ENCODE measurements around the gene VIPR2.

The VIPR2 gene

DNA sequence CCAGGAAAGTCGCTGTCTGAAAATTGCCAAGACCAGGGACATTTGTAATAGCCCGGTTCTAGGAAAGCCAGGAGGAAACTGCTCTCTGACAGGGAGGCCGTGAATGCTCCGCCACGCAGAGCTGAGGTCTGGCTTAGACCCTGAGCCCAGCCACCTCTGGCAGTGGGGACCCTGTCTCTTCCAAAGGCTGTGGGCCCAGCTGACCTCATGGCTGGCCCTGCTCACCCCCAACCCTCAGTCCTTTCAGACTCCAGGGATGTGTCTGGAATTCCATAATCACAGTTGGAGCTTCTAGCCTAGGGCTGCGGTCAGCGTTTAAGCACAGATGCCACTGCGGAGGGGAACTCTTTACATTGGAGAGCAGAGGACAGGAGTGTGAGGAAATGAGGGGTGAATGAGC, 6.6 kb upstream of the VIPR2 start:
- FAIRE-seq (no peak), DNase-seq (ENCODE audit: insufficient read length, low spot score) (no peak)
- TF ChIP-seq POLR2A (IDR thresholded peaks at IDR 0.05; ENCODE audit: low read depth, low read length), result no peak

DNA sequence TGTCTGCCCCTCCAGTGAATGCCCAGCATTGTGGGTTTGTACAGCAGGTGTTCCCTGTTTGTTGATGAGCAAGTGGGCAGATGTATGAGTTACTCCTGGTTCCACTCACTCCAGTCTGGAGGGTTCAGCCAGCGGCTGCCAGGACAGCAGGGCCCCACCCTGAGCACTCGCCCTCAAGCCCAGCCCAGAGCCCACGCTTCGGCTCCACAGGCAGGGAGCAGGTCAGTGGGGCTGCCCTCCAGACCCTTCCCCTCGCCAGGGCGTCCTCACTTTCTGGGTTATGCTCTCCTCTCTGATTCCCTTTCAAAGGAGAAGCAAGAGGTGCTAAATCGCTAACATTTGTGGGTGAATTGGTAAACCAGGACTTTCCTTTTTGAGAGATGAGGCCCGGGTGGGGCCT, 4.8 kb upstream of the VIPR2 start:
- DNase-seq (ENCODE audit: insufficient read length, low spot score), result no peak
- TF ChIP-seq POLR2A (IDR thresholded peaks at IDR 0.05; ENCODE audit: low read depth, low read length), result no peak
- no peak for FAIRE-seq

DNA sequence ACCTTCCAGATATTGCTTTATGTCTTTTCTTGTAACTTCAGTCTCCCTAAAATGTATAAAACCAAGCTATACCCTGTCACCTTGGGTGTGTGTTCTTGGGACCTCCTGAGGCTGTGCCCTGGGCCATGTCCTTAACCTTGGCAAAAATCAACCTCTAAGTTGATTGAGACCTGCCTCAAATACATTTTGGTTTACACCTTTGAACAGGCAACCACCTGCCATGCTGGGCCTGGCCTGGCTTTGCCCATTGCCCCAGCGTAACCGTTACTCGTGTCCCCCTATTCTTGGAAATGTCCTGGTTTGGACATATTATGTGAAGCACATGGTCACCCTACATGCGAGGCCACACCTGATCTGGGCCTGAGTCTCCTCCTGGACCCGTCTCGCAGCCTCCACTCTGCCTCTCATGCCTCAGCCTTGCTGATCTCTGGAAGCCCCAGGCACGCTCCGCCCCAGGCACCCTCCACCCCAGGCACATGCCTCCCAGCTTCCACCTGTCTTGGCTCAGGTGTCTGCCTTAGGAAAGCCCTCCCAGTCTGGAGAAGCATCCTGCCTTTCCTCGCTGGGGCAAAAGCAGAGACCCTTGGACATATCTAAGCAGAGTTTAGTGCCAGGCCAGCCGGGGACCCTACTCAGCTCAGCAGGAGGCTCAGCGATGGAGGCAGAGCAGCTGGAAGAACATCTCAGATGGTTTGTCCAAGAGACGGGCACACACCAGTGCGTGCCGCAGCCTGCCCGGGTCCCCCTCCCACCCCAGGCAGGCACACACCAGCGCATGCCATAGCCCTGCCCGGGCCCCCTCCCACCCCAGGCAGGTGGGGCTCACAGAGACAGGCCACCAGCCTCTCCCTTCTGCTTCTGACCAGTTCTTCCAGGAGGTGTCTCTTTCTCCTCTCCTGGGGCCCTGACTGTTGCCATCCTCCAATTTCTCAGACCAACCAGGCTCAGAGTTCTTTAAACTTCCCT, 4.0 kb upstream of the VIPR2 start:
- FAIRE-seq (no peak), DNase-seq (ENCODE audit: insufficient read length, low spot score) (no peak)
- TF ChIP-seq POLR2A (IDR thresholded peaks at IDR 0.05; ENCODE audit: low read depth, low read length), result no peak

DNA sequence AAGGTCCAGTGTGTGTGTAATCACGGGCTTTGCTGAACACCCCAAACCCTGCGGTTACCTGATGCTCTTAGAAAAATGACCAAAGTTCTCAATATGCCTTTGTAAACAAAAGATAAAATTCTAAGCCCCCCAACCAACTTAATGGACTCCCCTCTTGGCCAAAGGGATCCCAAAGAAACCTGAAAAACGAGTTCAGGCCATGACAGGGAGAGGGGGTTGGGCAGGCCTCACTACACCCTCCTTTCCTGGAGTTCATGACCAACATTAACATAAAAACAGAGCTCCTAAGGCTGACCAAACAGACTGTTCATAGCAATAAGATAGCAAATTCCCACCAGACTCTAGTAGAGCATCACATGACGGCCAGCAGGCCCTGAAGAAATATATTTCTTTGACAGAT, 3.0 kb upstream of the VIPR2 start:
- no peak for TF ChIP-seq POLR2A (IDR thresholded peaks at IDR 0.05; ENCODE audit: low read depth, low read length)
- FAIRE-seq (no peak), DNase-seq (ENCODE audit: insufficient read length, low spot score) (no peak)

DNA sequence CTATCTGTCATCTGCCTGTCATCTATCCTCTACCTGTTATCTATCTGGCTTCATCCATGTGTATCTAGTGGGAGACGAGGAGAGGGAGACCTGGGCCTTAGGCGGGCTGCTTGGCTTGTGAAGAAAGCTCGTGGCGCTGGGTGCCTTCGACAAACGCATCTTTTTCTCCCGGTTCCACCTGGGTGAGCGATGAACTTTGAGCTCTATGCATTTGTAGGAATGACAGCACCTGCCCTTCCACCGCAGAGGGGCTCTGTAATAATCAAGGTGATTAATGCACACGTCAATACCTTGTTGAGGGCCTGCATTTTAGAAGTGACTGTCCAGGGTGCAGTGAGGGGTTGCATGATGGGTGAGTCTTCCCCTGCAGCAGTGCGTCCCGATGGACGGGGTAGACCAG, 2.6 kb upstream of the VIPR2 start:
- FAIRE-seq (no peak), DNase-seq (ENCODE audit: insufficient read length, low spot score) (no peak)
- TF ChIP-seq POLR2A (IDR thresholded peaks at IDR 0.05; ENCODE audit: low read depth, low read length), result no peak

DNA sequence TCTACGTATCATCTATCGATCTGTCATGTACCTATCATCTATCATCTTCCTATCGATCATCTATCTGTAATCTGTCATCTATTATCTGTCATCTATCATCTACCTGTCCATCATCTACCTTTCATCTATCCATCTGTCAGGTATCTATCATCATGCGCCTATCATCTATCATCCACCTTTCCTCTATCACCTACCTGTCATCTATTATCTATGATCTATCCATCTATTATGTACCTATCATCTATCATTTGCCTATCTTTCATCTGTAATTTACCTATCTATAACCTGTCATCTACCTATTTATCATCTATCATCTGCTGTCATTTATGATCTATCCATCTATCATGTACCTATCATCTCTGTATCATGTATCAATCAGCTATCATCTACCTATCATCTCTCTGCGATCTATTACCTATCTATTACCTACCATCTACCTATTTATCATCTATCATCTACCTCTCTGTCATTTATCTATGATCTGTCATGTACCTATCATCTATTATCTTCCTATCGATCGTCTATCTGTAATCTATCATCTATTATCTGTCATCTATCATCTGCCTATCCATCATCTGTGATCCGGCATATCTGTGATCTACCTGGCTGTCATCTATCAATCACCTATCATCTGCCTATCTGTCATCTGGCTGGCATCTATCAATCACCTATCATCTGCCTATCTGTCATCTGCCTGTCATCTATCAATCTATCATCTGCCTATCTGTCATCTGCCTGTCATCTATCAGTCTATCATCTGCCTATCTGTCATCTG, 1.6 kb upstream of the VIPR2 start:
- no peak for DNase-seq (ENCODE audit: insufficient read length, low spot score)
- no peak for TF ChIP-seq POLR2A (IDR thresholded peaks at IDR 0.05; ENCODE audit: low read depth, low read length)
- no peak for FAIRE-seq

DNA sequence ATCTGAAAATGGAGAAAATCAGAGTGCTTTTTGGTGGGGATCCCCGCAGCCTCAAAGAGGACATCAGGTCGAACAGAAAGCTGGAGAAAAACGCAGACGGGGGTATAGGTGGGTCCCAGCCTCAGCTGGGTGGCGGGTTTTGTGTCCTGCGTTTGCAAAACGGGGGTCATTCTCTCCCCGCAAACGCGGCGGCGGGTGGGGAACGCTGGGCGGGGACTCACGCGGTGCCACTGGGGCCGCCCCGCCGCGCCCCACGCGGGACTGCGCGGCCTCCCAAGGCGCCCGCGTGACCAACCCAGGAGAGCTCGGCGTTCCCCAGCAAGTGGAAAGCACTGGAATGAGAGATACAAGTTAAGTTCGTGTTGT, 806 bp upstream of the VIPR2 start:
- TF ChIP-seq POLR2A (IDR thresholded peaks at IDR 0.05; ENCODE audit: low read depth, low read length), result no peak
- FAIRE-seq, result no peak

DNA sequence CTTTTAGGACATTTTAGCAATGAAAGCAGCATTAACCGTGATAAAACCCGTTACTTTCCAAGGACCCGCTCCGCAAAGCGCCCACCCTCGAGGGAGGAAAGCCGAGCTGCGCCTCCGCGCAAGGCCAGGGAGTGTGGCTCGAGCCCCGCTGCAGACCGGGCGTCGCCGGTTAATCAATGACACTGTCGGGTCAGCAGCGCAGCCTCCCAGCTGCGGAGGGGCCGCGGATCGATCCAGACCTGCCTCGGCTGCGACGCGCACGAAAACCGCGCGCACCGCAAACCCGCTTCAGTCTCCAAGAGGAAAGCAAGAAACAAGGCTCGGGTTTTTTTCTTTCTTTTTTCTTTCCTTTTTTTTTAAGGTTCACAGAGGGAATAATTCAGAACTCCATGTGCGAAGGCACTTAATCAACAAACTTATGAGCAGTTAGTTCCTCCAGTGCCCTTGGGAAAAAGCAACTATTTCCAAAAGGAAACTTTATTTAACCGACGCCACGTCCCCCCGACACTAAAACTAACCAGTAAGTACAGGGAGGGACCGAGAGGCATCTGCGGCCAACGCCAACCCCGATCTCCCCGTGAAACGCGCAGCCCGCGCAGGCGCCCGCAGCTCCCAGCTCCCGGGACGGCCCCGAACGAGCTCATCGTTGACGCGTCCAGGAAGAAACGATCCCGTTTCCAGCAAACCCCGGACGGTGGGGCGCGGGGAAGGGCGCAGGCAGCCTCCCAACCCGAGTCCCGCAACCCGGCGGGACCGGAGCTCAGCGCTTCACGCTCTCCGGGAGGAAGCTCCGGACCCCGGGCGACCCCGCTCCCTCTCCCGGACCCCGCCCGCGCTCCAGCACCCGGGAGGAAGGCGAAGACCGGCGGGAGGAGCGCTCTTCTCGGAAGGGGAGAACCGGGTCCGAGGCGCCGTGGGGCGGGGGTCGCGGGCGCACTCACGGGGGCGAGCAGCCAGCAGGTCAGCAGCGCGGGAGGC, 598 bp downstream of the VIPR2 start:
- no peak for FAIRE-seq
- DNase-seq (ENCODE audit: insufficient read length, low spot score), result no peak
- no peak for TF ChIP-seq POLR2A (IDR thresholded peaks at IDR 0.05; ENCODE audit: low read depth, low read length)

More for the DNA sequence above, 806 bp upstream of the VIPR2 start:
- no peak for DNase-seq (ENCODE audit: insufficient read length, low spot score)

DNA sequence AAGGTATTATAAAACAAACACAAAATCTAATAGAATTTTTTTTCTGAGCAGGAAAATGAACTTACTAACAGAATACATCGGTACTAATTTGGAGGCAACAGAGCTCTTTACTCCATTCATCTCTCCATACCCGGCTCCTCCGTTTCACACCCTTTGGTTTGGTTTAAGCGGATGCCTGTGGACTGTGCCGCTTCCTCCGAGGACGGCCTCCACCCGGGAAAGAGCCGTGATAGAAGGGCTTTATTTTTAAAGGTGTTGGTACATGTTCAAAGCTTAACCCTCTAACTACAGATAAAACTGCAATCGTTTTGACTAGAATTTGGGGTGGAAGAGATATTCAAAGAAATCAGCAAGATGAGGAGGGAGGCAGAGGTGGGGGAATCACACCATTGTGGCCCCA, 1.9 kb downstream of the VIPR2 start:
- DNase-seq (ENCODE audit: insufficient read length, low spot score), result no peak
- no peak for FAIRE-seq
- no peak for TF ChIP-seq POLR2A (IDR thresholded peaks at IDR 0.05; ENCODE audit: low read depth, low read length)

DNA sequence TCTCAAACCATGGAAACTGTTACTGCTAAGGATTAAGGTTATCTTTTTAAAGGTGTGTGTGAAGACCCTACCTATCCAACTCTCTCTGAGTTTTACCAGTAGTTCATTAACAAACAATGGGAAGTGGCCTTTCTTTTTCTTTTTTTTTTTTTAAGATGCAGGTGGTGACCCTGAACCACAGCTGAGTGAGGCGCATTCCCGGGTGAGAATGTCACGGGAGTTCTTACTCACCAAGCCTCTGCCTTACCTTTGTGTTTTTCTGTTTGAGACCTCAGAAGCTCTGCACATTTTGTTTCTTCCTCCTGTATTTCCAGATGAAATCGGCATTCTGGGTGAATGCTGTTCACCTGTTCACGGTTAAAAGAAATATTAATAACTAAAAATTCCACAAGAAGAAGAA, 2.5 kb downstream of the VIPR2 start:
- TF ChIP-seq POLR2A (IDR thresholded peaks at IDR 0.05; ENCODE audit: low read depth, low read length), result no peak
- DNase-seq (ENCODE audit: insufficient read length, low spot score) (no peak), FAIRE-seq (no peak)

DNA sequence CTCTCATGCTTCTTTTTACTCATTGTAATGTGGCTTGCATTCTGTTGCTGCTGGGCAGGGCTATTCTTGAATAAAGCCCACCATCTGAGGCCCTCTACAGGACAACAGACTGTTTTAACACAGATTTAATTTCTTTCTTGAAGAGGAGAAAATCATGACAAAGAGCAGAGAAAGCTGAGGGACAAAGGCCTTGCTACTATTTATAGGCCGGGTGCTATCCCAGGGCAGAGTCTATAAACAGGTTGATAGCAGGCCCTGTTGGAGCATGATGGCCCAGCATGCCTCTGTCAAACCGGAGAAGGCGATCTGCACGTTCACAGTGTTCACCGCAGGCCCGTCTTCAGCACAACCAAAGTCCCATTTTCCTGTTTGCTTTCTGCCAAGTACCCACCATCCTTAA, 3.0 kb downstream of the VIPR2 start:
- no peak for DNase-seq (ENCODE audit: insufficient read length, low spot score)
- TF ChIP-seq POLR2A (IDR thresholded peaks at IDR 0.05; ENCODE audit: low read depth, low read length), result no peak
- no peak for FAIRE-seq

DNA sequence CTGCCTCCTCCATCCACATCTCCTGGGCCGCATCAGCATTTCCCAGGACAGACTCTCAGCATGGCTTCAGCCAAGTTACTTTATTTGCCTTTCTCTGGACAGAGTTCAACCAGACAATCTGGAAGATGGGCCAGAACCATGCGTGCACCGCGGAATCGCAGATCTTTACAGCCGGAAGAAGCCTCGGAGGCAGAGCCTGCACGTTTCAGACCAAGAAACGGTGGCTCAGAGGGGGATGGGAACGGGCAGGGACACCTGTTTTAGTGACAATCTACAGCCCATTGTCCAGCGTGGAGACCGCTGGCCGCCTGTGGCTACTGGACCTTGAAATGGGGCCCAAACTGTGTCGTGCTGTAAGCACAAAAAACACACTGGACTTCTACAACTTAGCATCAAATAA, 3.5 kb downstream of the VIPR2 start:
- DNase-seq (ENCODE audit: insufficient read length, low spot score) (no peak), FAIRE-seq (no peak)

DNA sequence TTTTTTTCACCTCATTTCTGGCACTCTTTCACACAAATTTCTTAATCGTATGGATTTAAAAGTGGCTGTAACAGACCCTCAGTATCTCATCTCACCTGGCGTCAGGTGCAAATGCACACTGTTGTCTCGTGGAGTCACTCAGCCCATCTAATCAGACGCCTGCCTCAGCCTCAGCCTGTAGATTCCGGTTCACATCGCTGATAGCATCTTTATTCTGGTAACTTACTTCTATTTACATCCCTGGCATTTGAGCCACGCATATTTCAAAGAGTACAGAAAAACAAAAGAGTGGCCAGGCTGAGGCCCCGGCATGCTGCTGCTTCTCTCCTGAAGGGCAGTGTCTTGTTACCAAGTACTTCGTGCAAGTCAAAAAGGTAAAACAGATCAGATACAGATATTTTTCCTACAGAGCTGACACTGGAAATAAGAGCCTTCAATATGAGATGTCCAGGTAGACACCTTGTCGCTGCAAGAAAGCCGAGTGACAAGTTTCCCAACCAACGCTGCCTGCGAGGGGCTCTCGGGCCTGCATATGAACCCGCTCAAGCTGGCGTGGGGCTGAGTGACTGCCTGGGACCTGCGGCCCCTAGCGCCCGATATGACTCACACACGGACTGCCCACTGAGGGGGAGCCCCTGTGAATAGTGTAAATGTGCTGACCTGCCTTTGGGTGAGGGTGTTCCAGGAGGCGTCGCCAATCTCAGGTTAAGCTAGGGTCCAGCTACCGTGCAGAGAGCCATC, 4.3 kb downstream of the VIPR2 start:
- TF ChIP-seq POLR2A (IDR thresholded peaks at IDR 0.05; ENCODE audit: low read depth, low read length), result no peak
- DNase-seq (ENCODE audit: insufficient read length, low spot score), result no peak
- FAIRE-seq, result no peak

More for the DNA sequence above, 3.5 kb downstream of the VIPR2 start:
- TF ChIP-seq POLR2A (IDR thresholded peaks at IDR 0.05; ENCODE audit: low read depth, low read length), result no peak
